Endodermal cell (in vitro differentiated cells): ENCODE data around the gene SIPA1L2. TPM values are rescaled to one million over a fixed set of nuclear protein-coding genes. Genes with fewer than 3 reads are reported as not detected.

Experiments
- DNase-seq: peaks from one replicate; pipeline ENCODE4 v3.0.0-alpha.2; 2017
- H3K27ac ChIP-seq: 2 replicates; pipeline ENCODE4 v1.5.1; 2013; ENCODE audit warnings: mild to moderate bottlenecking, low read depth, low read length, moderate library complexity
- H3K27me3 ChIP-seq: 2 replicates; pipeline ENCODE4 v1.6.1; 2013; ENCODE audit warnings: mild to moderate bottlenecking, low read length, moderate library complexity; ENCODE audit not compliant: insufficient read depth, control insufficient read depth, poor library complexity, severe bottlenecking
- H3K36me3 ChIP-seq: 2 replicates; pipeline ENCODE4 v1.7.0; 2013; ENCODE audit warnings: mild to moderate bottlenecking, low read length, moderate library complexity; ENCODE audit not compliant: control insufficient read depth, insufficient read depth
- H3K4me1 ChIP-seq: one replicate; pipeline ENCODE4 v1.7.0; 2013; ENCODE audit warnings: low read length; ENCODE audit not compliant: control insufficient read depth, insufficient read depth
- H3K4me3 ChIP-seq: 2 replicates; pipeline ENCODE4 v1.5.1; 2013; ENCODE audit warnings: mild to moderate bottlenecking, low read length, moderate library complexity
- H3K9ac ChIP-seq: 2 replicates; pipeline ENCODE4 v1.6.1; 2013; ENCODE audit warnings: mild to moderate bottlenecking, low read length, moderate library complexity; ENCODE audit not compliant: poor library complexity, severe bottlenecking; ENCODE audit errors: extremely low read depth
- H3K9me3 ChIP-seq: 2 replicates; pipeline ENCODE4 v1.6.1; 2013; ENCODE audit warnings: mild to moderate bottlenecking, low read length, moderate library complexity; ENCODE audit not compliant: control insufficient read depth
- H3K27ac Mint-ChIP-seq: 2 replicates; pipeline ENCODE4 v1.8.0; 2020; ENCODE audit warnings: mixed read lengths
- H3K27me3 Mint-ChIP-seq: 2 replicates; pipeline ENCODE4 v1.8.0; 2021; ENCODE audit warnings: mild to moderate bottlenecking, mixed read lengths; ENCODE audit not compliant: insufficient read depth
- H3K36me3 Mint-ChIP-seq: 2 replicates; pipeline ENCODE4 v1.8.0; 2020; ENCODE audit warnings: low read depth, mixed read lengths
- H3K4me1 Mint-ChIP-seq: 2 replicates; pipeline ENCODE4 v1.8.0; 2020; ENCODE audit warnings: mixed read lengths
- H3K4me3 Mint-ChIP-seq: 2 replicates; pipeline ENCODE4 v1.8.0; 2020; ENCODE audit warnings: mild to moderate bottlenecking, moderate library complexity, mixed read lengths
- H3K9me3 Mint-ChIP-seq: 2 replicates; pipeline ENCODE4 v1.8.0; 2020; ENCODE audit warnings: mild to moderate bottlenecking, mixed read lengths
- CTCF ChIP-seq: fragments of 200-600 bp; sonication (generic); conservative IDR thresholded peaks from 2 replicates; pipeline ENCODE4 v1.5.0; 2021; ENCODE audit warnings: antibody characterized with exemption, mild to moderate bottlenecking
- WGBS, 2 experiments: methylation state at CpG; one replicate each; pipeline versions ENCODE4 v1.1.5 to v1.1.7; 2013; ENCODE audit warnings: missing lambda C conversion rate in 2 of 2, mixed read lengths in 1 of 2; ENCODE audit not compliant: insufficient coverage in 1 of 2, insufficient read length in 1 of 2; 5-methylcytosine and 5-hydroxymethylcytosine counted together
- total RNA-seq, 2 donors: library from RNA; stranded (reverse); fragmentation: NEBNext Ultra II Directional in 1 of 2; extraction: Animal tissue kit (Norgen Biotek cat#: 25700) in 1 of 2; gene quantifications; 2 replicates in 1 of 2; 3 replicates in 1 of 2; pipeline ENCODE4 v1.2.1, GENCODE V29; 2021

SIPA1L2 gene
- total RNA-seq, 2 donors from 2014 or later = 34.7 to 41.5 TPM

- H3K4me1 Mint-ChIP-seq = peaks cover 31% of the 10 kb centered on the region
- 50 to 95% methylated on average over 2 of the region's 3 CpGs for WGBS, 2 experiments
- H3K36me3 Mint-ChIP-seq = peaks cover 4% of the 10 kb centered on the region
- DNase-seq = no peak
- peaks cover 2% of the 10 kb centered on the region for H3K27me3 Mint-ChIP-seq
- Histone ChIP-seq H3K27ac (no peak overlapping the region), H3K36me3 (peaks cover 61% of the 10 kb centered on the region), H3K4me1 (peaks cover 8% of the 10 kb centered on the region), H3K27me3 (peaks cover 2% of the 10 kb centered on the region), H3K9me3 (no peaks in the 10 kb centered on the region), H3K4me3 (no peak overlapping the region), H3K9ac (no peak overlapping the region)
- no peak overlapping the region for H3K27ac Mint-ChIP-seq
- no peaks in the 10 kb centered on the region for H3K9me3 Mint-ChIP-seq
- no peak for TF ChIP-seq CTCF
- no peak overlapping the region for H3K4me3 Mint-ChIP-seq
Measured at GRCh38 chr1:232586679-232587078, 43.3 kb downstream of the SIPA1L2 start.

GRCh38 chr1:232585486-232585885, 44.4 kb downstream of the SIPA1L2 start:
- no peak overlapping the region for H3K27ac Mint-ChIP-seq
- Histone ChIP-seq H3K27ac (peak overlapping the region; percentile 40), H3K9me3 (no peaks in the 10 kb centered on the region), H3K4me3 (no peak overlapping the region), H3K9ac (no peak overlapping the region), H3K4me1 (peaks cover 3% of the 10 kb centered on the region), H3K36me3 (peaks cover 61% of the 10 kb centered on the region), H3K27me3 (peaks cover 12% of the 10 kb centered on the region)
- DNase-seq = no peak
- H3K27me3 Mint-ChIP-seq = peaks cover 12% of the 10 kb centered on the region
- no peaks in the 10 kb centered on the region for H3K9me3 Mint-ChIP-seq
- no peak overlapping the region for H3K4me3 Mint-ChIP-seq
- peaks cover 4% of the 10 kb centered on the region for H3K36me3 Mint-ChIP-seq
- TF ChIP-seq CTCF = no peak
- peaks cover 34% of the 10 kb centered on the region for H3K4me1 Mint-ChIP-seq

GRCh38 chr1:232581932-232582331, 48.0 kb downstream of the SIPA1L2 start:
- H3K27ac Mint-ChIP-seq = no peak overlapping the region
- no peak overlapping the region for H3K9ac ChIP-seq
- H3K27ac ChIP-seq = no peak overlapping the region
- no peak for DNase-seq
- H3K27me3 Mint-ChIP-seq = peaks cover 21% of the 10 kb centered on the region
- no peaks in the 10 kb centered on the region for H3K9me3 ChIP-seq
- no peaks in the 10 kb centered on the region for H3K9me3 Mint-ChIP-seq
- 100% methylated on average over 1 of the region's 1 CpG for WGBS, 2 experiments
- H3K36me3 Mint-ChIP-seq = no peaks in the 10 kb centered on the region
- H3K4me1 Mint-ChIP-seq = peaks cover 52% of the 10 kb centered on the region
- TF ChIP-seq CTCF = no peak
- H3K4me1 ChIP-seq = peaks cover 21% of the 10 kb centered on the region
- H3K27me3 ChIP-seq = peaks cover 25% of the 10 kb centered on the region
- H3K4me3 Mint-ChIP-seq = no peak overlapping the region
- H3K36me3 ChIP-seq = peaks cover 40% of the 10 kb centered on the region
- H3K4me3 ChIP-seq = no peak overlapping the region

Other genes starting within 250 kb of the SIPA1L2 start
- gene MAP10, start 175.3 kb upstream of the SIPA1L2 start, total RNA-seq = 1 to 10 TPM; 2.9 to 3.9 TPM